Astrocyte of the spinal cord (primary cell): Measurements from ENCODE around the gene AGT.

Experiments
- DNase-seq: peaks from one replicate; pipeline ENCODE4 v3.0.0; 2011; ENCODE audit warnings: low read depth, low spot score
- H3K4me3 ChIP-seq: 2 replicates; pipeline ENCODE4 v1.5.1; 2011; ENCODE audit warnings: low read depth, mild to moderate bottlenecking, low read length, moderate library complexity
- in situ Hi-C: cut with HindIII; loops from 2 replicates; pipeline ENCODE4 v1.10.0; 2017; ENCODE audit warnings: low sequenced_read_pairs
- TF ChIP-seq, protein P1 (sequence below): IDR thresholded peaks from 2 replicates; pipeline ENCODE4 v1.5.1; 2012; ENCODE audit warnings: low read depth, mild to moderate bottlenecking, low read length, inconsistent platforms

The AGT gene

DNA sequence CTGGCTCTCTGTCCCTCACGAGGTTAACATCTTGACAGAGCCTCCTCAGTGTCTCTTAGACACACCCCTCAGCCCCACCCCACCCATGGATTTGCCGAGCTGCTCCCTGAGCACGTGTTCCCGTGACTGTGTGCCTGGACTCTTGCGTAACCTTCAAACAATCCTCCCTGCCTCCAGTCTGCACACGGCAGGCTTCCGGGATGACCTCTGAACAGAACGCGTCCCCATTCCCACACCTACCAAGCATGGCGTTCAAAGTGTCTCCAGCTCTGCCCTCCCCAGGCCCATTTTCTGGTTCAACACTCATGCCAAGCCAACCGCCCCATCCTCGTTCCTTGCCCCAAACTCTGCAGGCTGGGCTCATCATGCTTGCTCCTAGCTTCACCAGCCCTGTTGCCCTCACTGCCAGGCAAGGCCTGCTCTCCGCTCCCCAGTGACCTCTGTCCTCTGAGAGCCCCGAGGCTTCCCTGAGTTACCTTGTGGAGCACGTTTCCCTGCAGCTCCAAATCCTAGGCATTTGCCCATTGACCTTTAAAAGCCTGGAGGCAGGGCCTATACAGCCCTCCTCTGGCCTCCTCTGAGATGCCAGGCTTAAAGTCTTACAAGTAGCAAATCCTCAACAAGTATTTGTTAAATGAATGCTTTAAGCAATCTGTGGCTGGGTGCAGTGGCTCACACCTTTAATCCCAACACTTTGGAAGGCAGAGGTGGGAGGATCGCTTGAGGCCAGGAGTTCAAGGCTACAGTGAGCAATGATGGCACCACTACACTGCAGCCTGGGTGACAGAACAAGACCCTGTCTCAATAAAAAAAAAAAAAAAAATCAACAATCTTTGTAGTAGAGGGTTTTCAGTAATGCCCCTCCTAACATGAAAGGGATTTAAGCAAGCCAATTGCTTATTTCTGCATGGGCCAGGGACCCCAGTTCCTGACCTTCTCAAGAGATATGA lies 5.0 kb downstream of the AGT start:
- no peak overlapping the region for H3K4me3 ChIP-seq
- in situ Hi-C loops = no loop called here
- TF ChIP-seq, protein P1, sequence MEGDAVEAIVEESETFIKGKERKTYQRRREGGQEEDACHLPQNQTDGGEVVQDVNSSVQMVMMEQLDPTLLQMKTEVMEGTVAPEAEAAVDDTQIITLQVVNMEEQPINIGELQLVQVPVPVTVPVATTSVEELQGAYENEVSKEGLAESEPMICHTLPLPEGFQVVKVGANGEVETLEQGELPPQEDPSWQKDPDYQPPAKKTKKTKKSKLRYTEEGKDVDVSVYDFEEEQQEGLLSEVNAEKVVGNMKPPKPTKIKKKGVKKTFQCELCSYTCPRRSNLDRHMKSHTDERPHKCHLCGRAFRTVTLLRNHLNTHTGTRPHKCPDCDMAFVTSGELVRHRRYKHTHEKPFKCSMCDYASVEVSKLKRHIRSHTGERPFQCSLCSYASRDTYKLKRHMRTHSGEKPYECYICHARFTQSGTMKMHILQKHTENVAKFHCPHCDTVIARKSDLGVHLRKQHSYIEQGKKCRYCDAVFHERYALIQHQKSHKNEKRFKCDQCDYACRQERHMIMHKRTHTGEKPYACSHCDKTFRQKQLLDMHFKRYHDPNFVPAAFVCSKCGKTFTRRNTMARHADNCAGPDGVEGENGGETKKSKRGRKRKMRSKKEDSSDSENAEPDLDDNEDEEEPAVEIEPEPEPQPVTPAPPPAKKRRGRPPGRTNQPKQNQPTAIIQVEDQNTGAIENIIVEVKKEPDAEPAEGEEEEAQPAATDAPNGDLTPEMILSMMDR = no peak
- DNase-seq = no peak

- no peak overlapping the region for H3K4me3 ChIP-seq
- TF ChIP-seq, protein P1 = no peak
- no peak for DNase-seq
- in situ Hi-C loops = no loop called here
Measured at GRCh38 chr1:230707732-230708630, 5.9 kb downstream of the AGT start.

DNA sequence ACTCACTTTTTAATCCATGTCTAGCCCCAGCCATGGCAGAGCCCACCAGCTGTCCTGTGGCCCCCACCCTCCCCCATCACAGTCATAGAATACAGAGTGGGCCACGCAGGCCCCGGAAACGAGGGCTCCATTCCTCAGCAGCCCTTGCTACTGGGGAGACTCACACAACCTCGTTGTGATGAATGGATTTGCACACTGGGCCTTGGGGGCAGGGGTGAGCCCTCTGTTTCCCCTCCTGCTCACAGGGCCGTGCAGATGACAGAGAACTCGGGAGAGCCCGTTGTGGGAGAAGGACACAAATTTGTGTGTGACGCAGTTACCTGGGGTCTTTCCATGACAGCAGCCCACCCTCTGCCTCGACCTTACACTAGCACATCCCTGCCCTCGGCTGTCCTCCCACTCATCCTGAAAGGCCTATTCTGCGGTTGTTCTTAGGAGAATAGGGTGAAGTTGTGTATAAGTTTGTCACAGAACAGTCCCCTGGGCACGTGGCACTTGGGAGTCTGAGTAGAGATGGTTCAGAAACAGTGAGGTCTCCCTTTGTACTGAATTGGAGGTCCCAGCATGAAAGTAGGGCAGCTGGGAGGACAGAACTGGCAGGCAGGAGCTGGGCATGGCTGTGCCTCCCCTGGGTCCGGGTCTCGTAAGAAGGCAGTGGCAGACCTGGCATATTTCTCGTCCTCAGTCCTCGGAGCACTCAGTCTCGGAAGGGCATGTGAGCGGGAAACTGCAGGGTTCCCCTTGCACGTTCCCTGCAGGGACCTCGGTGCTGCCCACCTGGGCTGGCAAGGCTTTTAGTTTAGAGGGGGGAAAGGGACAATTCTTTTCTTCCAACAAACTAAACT lies 6.8 kb downstream of the AGT start:
- H3K4me3 ChIP-seq = no peak overlapping the region
- TF ChIP-seq, protein P1 = no peak
- in situ Hi-C loops = no loop called here
- no peak for DNase-seq

DNA sequence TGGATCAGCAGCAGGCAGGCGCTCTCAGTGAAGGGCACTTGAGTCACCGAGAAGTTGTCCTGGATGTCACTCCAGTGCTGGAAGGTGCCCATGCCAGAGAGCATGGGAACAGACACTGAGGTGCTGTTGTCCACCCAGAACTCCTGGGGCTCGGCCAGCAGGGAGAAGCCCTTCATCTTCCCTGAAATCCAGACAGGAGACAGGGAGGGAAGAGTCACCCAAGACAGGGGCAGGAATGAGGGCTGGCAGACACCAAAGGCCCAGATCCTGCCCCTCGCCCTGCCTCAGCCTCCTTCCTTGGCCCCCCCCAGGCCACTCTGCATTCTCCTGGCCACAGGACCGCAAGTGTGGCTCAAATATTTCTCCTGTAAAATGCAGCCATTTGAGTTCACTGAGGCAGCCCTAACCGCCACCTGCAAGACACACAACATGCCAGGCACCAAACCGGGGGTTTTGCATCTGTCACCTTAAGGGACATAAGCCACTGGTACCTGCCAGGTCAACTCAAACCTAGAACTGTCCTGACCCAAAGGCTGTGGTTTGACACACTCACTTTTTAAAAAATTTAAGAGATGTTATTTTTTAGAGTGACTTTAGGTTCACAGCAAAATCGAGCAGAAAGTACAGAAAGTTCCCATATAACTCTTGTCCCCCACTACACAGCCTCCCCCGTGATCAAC lies 7.8 kb downstream of the AGT start:
- TF ChIP-seq, protein P1 = no peak
- in situ Hi-C loops = no loop called here
- DNase-seq = no peak
- H3K4me3 ChIP-seq = no peak overlapping the region

GRCh38 chr1:230705289-230706019 lies 8.5 kb downstream of the AGT start:
- in situ Hi-C loops = no loop called here
- TF ChIP-seq, protein P1 = no peak
- H3K4me3 ChIP-seq = no peak overlapping the region
- DNase-seq = no peak
